ENCODE data around the gene RNASE2.
"Not testable (repeated sequence)": the region's sequence is repeated elsewhere in the genome, so short reads cannot be mapped to it uniquely, and the experiment has no call there.

Gene RNASE2

DNA sequence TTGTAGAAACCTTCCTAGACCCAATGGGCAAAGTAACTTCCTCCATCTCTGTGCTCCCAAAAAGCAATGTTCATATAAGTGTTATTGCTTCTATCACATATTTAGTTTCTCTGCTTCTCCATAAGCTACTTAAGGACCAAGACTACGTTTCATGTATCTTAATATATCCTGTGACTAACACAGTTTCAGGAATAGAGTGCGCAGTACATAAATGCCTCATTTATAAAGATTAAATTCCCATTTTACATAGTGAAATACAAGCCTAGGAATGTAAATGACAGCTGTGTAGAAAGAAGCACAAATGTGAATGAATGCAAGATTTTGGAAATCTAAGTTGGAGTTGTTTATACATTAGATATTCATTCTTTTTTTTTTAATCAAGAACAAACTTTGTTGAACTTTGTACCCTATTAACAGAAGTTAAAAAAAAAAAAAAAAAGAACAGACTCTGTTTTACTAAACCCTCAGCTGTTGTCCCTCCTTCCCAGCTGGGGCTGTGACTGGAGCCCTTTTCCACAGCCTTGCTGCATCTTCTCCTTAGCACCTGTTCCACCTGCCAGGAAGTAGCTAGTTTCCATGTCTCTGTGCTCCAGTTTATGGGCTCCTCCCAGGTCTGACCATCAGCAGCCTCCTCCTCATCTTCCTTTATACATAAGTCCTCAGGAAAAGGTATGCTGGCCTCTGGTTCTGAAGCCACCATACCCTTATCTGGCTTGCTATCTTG lies 27.5 kb downstream of the RNASE2 start:
- DNase-seq (ENCODE audit: low spot score): no peak

DNA sequence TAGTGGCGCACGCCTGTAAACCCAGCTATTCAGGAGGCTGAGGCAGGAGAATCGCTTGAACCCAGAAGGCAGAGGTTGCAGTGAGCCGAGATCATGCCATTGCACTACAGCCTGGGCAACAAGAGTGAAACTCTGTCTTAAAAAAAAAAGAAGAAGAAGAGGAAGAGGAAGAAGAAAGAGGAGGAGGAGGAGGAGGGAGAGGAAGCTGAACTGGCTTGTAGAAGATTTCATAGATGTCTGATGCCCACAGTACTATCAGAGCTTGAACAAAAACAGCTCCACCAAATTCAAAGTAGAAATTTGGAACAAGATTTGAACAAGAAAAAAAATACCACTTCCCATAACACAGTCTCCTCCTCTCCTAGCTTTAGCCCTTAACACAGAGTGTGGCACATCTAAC lies 30.4 kb downstream of the RNASE2 start:
- not testable (repeated sequence) for DNase-seq (ENCODE audit: low spot score)

DNA sequence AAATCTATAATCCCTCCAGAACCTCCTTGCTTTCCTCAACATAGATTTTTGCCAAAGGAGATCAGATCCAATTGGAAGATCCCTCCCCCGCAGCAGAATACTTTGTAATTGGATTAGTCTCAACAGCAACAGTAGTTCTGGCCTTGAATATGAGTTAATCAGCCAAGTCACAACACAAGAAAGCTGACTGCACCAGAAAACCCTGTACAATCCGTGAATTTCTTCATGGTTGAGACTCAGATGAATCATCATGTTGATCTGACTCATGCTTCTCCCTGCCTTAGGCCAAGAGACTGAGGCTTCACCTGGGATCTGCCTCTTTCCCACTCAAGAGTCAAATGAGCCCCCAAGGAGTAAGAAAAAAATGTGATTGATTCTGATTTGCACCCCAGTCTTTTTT lies 31.5 kb downstream of the RNASE2 start:
- DNase-seq (ENCODE audit: low spot score): no peak

DNA sequence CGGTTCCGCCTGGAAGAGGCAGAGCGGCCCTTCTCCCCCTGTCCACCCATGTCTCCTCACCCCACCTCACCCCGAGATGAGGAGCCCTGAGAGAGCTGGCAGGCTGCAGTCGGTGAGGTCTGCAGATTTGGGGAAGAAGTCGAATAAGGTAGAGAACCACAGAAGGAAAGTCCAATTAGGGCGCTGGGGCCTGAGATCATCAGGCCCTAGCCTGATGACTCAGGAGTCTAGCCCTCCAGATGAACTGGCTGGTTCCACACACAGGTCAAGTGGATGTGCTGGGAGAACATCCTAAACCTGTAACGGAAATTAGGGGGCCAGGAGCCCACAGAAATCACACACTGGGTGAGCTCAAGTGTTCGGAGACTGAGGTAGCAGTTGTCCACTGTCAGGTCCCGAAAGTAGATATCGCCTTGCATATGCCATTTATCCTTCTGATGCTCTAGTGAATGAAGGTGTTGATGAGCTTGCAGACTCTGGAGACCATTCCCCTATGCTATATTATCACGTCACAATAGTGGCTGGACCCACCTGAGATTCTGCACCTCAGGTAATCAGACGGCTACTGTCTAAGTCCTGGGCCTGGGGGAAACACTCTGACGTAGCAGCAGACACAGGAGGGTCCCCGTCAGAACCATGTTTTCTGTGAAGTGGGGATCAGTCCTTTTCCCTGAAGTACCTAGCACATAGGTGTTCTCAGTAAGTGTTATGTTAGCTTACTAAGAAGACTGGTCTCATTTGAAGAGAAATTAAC lies 33.6 kb downstream of the RNASE2 start:
- no peak for DNase-seq (ENCODE audit: low spot score)

DNA sequence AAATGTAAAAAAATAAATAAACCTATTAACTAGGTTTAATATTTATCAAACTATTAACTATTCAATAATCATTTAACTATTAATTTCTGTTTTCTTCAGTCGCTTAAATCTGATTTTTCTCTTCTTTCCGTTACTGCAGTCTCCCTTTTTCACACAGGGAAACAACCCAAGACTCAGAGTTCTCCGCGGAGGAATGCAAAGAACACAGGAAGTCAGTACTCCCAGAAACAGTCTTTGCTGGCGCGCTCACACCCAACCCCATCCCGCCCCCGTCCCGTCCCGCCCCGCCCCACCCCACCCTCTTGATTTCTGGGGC lies 34.1 kb downstream of the RNASE2 start:
- no peak for DNase-seq (ENCODE audit: low spot score)

DNA sequence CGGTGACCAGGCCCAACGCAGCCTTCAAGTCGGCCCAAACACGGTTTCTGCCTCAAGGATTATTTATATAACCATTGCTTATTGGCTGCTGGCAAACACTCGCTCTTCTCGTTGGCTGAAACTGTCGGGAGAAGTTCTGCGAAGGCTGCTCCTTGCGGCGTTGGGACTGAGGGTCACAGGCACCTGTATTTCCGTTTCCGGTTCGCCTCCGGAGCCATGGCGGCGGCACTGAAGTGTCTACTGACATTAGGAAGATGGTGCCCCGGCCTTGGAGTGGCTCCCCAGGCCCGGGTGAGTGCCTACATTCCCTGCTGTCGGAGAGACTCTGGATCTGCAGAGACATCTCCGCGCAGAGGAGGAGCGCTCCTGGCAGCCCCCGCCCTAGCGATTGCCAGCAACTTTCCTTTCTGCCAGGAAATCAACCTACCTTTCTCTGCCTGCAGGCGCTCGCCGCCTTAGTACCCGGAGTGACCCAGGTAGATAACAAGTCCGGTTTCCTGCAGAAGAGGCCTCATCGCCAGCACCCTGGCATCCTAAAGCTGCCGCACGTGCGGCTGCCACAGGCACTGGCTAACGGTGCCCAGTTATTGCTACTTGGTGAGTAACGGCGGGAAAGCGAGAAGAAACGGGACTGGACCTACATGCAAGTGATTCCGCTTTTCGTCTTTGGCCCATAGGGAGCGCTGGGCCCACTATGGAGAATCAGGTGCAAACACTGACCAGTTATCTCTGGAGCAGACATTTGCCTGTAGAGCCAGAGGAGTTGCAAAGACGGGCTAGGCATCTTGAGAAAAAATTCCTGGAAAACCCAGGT lies 34.7 kb downstream of the RNASE2 start, which contains the start of gene METTL17:
Gene METTL17, plus strand, starts transcription at position 194 of the 814 bp plus-strand sequence. Its CDS starts 23 bp downstream, at position 217.
- peak; percentile 99 for DNase-seq (ENCODE audit: low spot score)

DNA sequence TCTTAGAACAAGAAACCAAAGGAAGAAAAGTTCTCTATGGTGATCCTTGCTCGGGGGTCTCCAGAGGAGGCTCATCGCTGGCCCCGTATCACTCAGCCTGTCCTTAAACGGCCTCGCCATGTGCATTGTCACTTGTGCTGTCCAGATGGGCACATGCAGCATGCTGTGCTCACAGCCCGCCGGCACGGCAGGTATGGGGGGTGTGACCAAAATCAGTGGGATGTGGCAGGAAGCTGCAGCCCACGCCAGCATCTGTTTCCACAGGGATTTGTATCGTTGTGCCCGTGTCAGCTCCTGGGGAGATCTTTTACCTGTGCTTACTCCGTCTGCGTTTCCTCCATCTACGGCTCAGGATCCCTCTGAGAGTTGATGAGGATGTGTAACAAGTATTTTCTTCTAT lies 41.2 kb downstream of the RNASE2 start:
- DNase-seq (ENCODE audit: low spot score): no peak

DNA sequence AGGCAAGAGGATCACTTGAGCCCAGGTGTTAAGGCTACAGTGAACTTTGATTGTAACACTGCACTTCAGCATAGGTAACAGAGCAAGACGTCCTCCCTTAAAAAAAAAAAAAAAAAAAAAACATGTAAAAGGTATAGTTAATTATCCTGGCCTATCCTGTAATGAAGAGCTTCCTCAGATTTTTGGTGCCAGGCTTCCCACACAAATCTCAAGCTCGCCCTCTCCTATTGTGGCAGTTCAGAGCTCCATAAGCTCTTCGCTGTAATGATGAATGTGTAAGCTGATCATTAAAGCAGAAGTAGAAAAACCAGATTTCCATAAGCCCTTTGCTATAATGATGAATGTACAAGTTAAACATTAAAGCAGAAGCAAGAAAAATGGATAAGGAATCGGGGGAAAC lies 41.8 kb downstream of the RNASE2 start:
- no peak for DNase-seq (ENCODE audit: low spot score)

DNA sequence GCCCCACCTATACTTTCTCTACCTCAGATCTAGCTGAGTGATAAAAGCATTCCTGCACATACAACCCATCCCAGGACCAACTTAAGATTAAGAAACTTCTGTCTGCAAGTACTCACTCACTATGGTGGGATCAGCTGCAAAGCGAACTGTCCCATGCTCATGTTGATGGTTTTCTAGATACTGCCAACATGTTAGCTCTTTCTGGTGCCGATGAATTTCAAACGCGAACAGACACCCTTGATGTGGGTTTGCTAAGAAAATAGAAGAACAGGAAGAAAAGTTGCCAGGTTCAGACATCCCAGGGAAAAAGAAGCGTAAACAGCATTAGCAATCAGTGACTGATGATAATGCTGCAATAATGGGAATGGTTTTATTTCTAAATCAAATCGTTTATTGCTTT lies 42.3 kb downstream of the RNASE2 start:
- no peak for DNase-seq (ENCODE audit: low spot score)

DNA sequence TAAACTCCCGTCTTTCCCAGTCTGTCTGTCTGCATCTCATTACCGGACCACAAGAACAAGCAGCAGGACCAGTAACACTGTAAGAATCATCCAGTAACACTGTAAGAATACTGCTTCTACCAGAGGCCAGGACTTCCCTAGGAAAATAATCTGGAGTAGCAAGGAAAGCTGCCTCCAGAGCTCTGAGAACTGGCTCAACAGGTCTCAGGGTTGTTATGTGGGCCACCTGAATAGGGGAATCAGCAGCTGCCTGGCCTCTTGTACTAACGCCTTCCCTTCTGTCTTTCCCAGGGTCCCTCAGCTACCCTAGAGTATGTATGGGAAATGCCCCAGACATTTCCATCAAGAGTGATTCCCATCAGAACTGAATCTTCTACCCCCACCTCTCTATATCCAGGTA lies 42.9 kb downstream of the RNASE2 start:
- no peak for DNase-seq (ENCODE audit: low spot score)

DNA sequence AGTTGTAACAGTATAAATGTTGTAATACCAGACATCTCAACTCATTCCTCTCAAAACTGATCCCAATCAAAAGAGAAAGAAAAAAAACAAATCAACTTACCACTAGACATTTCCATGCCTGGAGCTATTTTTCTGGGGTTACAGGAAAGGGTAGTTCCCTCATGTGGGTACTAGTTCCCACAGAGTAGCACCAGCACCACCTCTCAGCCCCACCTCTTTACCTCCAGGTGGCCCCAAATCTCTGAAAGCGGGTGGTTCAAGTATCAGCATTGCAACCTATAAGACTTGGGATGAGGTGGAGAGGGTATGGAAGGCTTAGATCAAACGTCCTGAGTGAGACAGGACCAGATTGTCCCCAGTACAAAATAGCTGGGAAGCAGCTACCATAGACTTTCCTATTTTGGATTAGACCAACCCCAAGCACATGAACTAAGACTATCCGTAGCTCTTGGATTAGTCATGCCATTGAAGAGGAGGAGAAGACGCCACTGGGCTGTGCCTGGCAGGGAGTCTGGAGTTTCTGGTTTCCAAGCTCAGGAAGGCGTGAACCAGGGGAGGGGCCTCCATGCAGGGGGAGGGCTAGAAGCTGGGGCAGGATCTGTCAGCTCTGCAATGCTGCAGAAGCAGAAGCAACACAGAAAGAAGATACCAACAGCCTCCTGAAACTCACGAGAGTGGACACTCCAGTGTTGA lies 43.5 kb downstream of the RNASE2 start, which contains the start of gene SLC39A2:
Gene SLC39A2, plus strand, starts transcription at position 620 of the 693 bp plus-strand sequence. CDS start 154 bp downstream, outside the sequence.
- DNase-seq (ENCODE audit: low spot score): no peak

DNA sequence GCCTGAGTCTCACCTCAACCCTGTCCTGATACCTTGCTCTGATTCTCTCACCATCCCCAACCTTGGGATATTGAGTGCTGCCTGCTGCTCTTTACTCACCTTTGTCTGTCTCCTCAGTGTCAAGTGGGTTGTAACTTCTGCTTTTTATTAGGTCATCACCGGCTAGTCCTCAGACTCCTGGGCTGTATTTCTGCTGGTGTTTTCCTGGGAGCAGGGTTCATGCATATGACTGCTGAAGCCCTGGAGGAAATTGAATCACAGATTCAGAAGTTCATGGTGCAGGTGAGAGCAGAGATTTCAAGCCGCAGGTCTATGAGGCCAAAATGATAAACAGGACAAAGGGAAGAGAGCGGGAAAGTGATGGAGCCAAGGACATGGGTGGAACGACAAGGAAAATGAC lies 44.3 kb downstream of the RNASE2 start:
- no peak for DNase-seq (ENCODE audit: low spot score)

DNA sequence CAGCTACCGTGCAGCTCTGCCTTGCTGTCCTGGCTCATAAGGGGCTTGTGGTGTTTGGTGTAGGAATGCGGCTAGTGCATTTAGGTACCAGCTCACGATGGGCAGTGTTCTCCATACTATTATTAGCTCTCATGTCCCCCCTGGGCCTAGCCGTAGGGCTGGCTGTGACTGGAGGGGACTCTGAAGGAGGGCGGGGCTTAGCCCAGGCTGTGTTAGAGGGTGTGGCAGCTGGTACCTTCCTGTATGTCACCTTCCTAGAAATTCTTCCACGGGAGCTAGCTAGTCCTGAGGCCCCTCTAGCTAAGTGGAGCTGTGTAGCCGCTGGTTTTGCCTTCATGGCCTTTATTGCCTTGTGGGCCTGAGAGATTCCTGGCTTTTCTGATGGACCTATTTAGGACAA lies 45.9 kb downstream of the RNASE2 start:
- DNase-seq (ENCODE audit: low spot score): no peak

DNA sequence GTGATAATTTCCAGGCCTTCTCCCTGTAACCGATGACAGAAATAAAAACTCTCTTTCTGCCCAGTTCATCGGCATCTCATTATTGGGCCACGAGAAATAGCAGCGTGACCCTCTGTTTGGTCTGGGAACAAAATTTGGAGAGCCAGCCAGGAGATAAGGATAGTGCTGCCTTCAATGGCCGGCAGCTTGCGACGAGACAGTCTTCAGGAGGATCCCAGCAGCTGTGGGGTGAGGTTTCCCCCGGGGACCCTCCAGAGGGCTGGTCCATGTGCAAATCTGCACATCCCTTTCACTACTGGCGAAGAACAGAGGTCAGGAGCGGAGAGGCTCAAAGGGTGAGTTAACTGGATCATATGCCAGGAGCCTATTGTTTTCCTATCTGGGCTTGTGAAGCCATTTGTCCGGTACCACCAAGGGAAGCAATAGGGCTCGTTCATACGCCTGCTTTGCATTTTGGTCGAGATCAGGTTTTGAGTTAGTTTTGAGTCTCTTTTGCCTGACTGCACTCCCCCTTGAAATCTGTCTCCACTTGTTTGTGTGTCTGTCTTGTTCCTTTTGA lies 48.6 kb downstream of the RNASE2 start:
- DNase-seq (ENCODE audit: low spot score): no peak
